ENCODE data around the gene ZBTB21.

The ZBTB21 gene

GRCh38 chr21:42056468-42056867, 46.3 kb upstream of the ZBTB21 start:
- no peak for TF ChIP-seq CTCF (IDR thresholded peaks at IDR 0.05; ENCODE audit: control insufficient read depth, insufficient read depth, low read depth, low read length, missing control alignments)
- DNase-seq (ENCODE audit: low read depth): no peak
- no peak overlapping the region for H3K4me3 ChIP-seq (ENCODE audit: control insufficient read depth, low read depth, low read length)

- no peak for DNase-seq (ENCODE audit: low read depth)
- H3K4me3 ChIP-seq (ENCODE audit: control insufficient read depth, low read depth, low read length): no peak overlapping the region
- TF ChIP-seq CTCF (IDR thresholded peaks at IDR 0.05; ENCODE audit: control insufficient read depth, insufficient read depth, low read depth, low read length, missing control alignments): no peak
Observed at GRCh38 chr21:42055425-42055824, 45.3 kb upstream of the ZBTB21 start.

- no peak for DNase-seq (ENCODE audit: low read depth)
- H3K4me3 ChIP-seq (ENCODE audit: control insufficient read depth, low read depth, low read length): no peak overlapping the region
- TF ChIP-seq CTCF (IDR thresholded peaks at IDR 0.05; ENCODE audit: control insufficient read depth, insufficient read depth, low read depth, low read length, missing control alignments): no peak
Observed at GRCh38 chr21:42051788-42052187, 41.6 kb upstream of the ZBTB21 start.

GRCh38 chr21:42049578-42050430, 39.6 kb upstream of the ZBTB21 start:
- H3K4me3 ChIP-seq (ENCODE audit: control insufficient read depth, low read depth, low read length): no peak overlapping the region
- DNase-seq (ENCODE audit: low read depth): no peak
- TF ChIP-seq CTCF (IDR thresholded peaks at IDR 0.05; ENCODE audit: control insufficient read depth, insufficient read depth, low read depth, low read length, missing control alignments): no peak

- TF ChIP-seq CTCF (IDR thresholded peaks at IDR 0.05; ENCODE audit: control insufficient read depth, insufficient read depth, low read depth, low read length, missing control alignments): no peak
- H3K4me3 ChIP-seq (ENCODE audit: control insufficient read depth, low read depth, low read length): no peak overlapping the region
- no peak for DNase-seq (ENCODE audit: low read depth)
Observed at GRCh38 chr21:42048870-42049577, 38.9 kb upstream of the ZBTB21 start.

GRCh38 chr21:42047821-42048613, 37.9 kb upstream of the ZBTB21 start:
- TF ChIP-seq CTCF (IDR thresholded peaks at IDR 0.05; ENCODE audit: control insufficient read depth, insufficient read depth, low read depth, low read length, missing control alignments): no peak
- H3K4me3 ChIP-seq (ENCODE audit: control insufficient read depth, low read depth, low read length): no peak overlapping the region
- peak; percentile 95 for DNase-seq (ENCODE audit: low read depth)

All from AG09309 (cell line).